Measurements from ENCODE around the gene CENPN. TPM values are rescaled to one million over a fixed set of nuclear protein-coding genes. Genes with fewer than 3 reads are reported as not detected.
A peak's percentile ranks its signal among the peaks of the same experiment; 100 is the strongest.

CENPN gene
- total RNA-seq, 1 donor from 2014 or later, result 27.4 TPM

DNA sequence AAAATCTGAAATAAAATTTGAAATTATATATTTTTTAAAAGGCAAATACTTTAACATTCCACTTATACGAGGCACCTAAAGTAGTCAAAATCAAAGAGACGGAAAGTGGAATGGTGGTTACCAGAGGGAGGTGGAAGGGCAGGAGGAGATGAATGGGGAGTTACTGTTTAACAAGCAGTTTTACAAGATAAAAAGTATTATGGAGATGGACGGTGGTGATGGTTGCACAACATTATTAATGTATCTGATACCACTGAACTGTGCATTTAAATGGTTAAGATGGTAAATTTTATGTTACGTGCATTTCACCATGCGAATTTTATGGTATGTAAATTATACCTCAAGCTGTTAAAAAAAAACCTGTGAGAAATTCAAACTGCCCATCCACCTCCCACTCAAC, 5.7 kb upstream of the CENPN start:
- Mint-ChIP-seq H3K36me3 (ENCODE audit: insufficient read depth) (peaks cover 10% of the 10 kb centered on the region), H3K4me1 (ENCODE audit: low read depth) (peaks cover 29% of the 10 kb centered on the region), H3K4me3 (ENCODE audit: low read depth) (no peak overlapping the region), H3K27ac (no peak overlapping the region), H3K27me3 (no peaks in the 10 kb centered on the region), H3K9me3 (ENCODE audit: low read depth) (peaks cover 12% of the 10 kb centered on the region)
- TF ChIP-seq, protein P1, sequence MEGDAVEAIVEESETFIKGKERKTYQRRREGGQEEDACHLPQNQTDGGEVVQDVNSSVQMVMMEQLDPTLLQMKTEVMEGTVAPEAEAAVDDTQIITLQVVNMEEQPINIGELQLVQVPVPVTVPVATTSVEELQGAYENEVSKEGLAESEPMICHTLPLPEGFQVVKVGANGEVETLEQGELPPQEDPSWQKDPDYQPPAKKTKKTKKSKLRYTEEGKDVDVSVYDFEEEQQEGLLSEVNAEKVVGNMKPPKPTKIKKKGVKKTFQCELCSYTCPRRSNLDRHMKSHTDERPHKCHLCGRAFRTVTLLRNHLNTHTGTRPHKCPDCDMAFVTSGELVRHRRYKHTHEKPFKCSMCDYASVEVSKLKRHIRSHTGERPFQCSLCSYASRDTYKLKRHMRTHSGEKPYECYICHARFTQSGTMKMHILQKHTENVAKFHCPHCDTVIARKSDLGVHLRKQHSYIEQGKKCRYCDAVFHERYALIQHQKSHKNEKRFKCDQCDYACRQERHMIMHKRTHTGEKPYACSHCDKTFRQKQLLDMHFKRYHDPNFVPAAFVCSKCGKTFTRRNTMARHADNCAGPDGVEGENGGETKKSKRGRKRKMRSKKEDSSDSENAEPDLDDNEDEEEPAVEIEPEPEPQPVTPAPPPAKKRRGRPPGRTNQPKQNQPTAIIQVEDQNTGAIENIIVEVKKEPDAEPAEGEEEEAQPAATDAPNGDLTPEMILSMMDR (IDR thresholded peaks at IDR 0.05; ENCODE audit: unreplicated experiment), result no peak
- no peak for DNase-seq (ENCODE audit: low spot score, unreplicated experiment)

DNA sequence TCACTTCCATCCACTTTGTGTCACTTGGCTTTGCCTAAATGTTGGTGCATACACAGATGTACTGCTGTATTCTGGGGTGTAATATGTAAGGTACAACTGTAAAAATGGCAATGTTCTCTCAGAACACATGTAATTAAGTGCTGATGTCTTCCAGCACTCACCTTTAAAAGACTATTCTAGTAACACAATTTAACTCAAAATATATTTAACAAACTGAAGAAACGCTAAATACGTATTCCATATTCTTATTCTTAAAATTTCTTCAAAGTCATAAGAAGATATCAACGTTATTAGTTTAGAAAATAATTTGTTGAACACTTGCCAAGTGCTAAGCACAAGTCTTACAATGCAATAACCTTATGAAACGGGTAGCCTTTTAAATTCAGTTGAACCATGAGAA, 4.0 kb upstream of the CENPN start:
- peak overlapping the region; percentile 73 for H3K27ac Mint-ChIP-seq

DNA sequence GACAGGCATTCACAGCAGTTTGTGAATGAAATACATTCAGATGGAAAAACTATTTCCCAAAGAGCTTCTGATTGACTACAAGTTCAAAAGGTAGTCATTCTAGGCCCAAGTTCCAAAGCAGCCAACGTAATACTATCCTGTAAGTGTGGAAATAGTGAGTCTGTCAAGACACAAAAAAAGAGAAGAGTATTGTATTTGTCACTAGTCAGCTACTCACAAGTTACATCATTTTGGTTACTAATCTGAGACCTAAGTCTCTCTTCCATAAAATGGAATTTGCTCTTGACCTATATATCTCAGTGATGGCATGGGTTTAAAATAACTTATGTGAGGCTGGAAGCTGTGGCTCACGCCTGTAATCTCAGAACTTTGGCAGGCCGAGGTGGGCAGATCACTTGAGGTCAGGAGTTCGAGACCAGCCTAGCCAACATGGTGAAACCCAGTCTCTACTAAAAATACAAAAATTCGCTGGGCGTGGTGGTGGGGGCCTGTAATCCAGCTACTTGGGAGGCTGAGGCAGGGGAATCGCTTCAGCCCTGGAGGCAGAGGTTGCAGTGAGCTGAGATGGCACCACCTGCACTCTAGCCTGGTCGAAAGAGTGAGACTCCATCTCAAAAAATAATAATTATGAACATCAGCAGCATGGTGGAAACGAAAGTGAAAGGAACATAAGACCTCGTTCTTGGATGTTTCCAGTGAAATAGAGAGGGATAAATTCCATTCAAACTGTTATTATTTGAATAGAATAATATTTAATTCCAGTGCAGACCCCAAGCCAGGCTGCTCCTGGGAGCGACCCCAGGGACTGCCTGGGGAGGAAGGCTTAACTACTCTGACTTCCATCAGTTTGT, 3.2 kb upstream of the CENPN start:
- H3K4me1 Mint-ChIP-seq (ENCODE audit: low read depth), result peaks cover 19% of the 10 kb centered on the region
- TF ChIP-seq, protein P1 (IDR thresholded peaks at IDR 0.05; ENCODE audit: unreplicated experiment), result no peak
- H3K4me3 Mint-ChIP-seq (ENCODE audit: low read depth), result no peak overlapping the region
- DNase-seq (ENCODE audit: low spot score, unreplicated experiment), result no peak
- H3K9me3 Mint-ChIP-seq (ENCODE audit: low read depth), result peaks cover 11% of the 10 kb centered on the region
- no peaks in the 10 kb centered on the region for H3K27me3 Mint-ChIP-seq
- H3K27ac Mint-ChIP-seq, result no peak overlapping the region
- peaks cover 8% of the 10 kb centered on the region for H3K36me3 Mint-ChIP-seq (ENCODE audit: insufficient read depth)

More for the DNA sequence above, 4.0 kb upstream of the CENPN start:
- peaks cover 19% of the 10 kb centered on the region for H3K4me1 Mint-ChIP-seq (ENCODE audit: low read depth)
- H3K27me3 Mint-ChIP-seq, result no peaks in the 10 kb centered on the region
- no peak for DNase-seq (ENCODE audit: low spot score, unreplicated experiment)
- TF ChIP-seq, protein P1 (IDR thresholded peaks at IDR 0.05; ENCODE audit: unreplicated experiment), result no peak
- H3K4me3 Mint-ChIP-seq (ENCODE audit: low read depth), result no peak overlapping the region
- H3K9me3 Mint-ChIP-seq (ENCODE audit: low read depth), result peaks cover 12% of the 10 kb centered on the region
- peaks cover 10% of the 10 kb centered on the region for H3K36me3 Mint-ChIP-seq (ENCODE audit: insufficient read depth)

DNA sequence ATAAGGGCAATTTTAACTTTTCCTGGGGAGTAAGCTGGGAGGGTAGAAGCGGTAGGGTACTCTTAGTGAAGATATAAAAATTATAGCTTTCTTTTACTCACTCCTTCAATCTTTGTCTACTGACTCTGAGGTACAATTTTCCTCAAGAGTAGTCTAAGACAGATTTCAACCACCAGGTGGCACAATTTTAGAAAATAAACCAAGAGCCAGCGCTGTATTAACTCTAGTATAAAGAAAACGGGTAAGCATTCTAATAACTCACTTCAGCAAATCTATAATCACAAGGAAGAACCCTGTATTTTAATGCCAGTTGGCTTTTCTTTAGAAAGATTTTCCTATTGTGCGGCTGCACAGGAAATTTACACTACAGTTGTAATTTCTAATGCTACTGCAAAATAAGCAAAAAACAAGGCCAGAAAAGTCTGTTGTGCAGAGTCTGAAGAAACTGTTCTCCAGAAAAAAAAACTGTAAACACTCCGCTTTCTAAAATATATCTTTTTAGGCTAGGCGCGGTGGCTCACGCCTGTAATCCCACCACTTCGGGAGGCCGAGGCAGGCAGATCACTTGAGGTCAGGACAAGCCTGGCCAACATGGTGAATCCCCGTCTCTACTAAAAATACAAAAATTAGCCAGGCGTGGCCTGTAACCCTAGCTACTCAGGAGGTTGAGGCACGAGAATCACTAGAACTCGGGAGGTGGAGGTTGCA, 2.2 kb upstream of the CENPN start:
- no peak for DNase-seq (ENCODE audit: low spot score, unreplicated experiment)
- TF ChIP-seq, protein P1 (IDR thresholded peaks at IDR 0.05; ENCODE audit: unreplicated experiment), result peak; percentile 75
- Mint-ChIP-seq H3K27ac (peak overlapping the region; percentile 90), H3K4me1 (ENCODE audit: low read depth) (peaks cover 19% of the 10 kb centered on the region), H3K9me3 (ENCODE audit: low read depth) (peaks cover 1% of the 10 kb centered on the region), H3K4me3 (ENCODE audit: low read depth) (peak overlapping the region; percentile 70), H3K27me3 (no peaks in the 10 kb centered on the region), H3K36me3 (ENCODE audit: insufficient read depth) (peaks cover 1% of the 10 kb centered on the region)

DNA sequence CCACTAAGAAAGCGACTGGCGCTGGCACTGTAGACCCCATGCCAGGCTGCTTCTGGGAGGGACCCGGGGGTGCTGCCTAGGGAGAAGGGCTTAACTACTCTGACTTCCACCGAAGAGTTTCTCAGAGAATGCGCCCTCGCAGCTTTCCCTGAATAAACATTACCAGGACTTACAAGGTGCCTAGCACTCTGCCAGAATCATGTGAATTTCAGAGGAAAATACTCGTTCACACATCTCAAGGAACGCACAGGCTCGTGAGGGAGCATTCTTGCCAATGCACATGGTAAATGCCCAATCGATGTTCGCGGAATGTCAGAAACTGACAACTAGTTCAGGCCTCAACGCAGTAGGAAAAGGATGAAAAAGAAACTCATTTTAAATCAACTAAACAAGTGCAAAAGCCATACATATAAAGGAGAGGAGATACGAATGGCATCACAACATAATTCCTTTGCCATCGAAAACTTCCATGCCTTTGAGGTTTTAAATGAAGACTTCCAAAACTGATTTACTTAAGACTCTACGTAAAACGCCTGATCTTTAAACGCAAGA, 1.3 kb upstream of the CENPN start:
- DNase-seq (ENCODE audit: low spot score, unreplicated experiment), result peak; percentile 12
- Mint-ChIP-seq H3K36me3 (ENCODE audit: insufficient read depth) (no peaks in the 10 kb centered on the region), H3K27ac (peak overlapping the region; percentile 100), H3K27me3 (no peaks in the 10 kb centered on the region), H3K4me1 (ENCODE audit: low read depth) (peaks cover 19% of the 10 kb centered on the region), H3K9me3 (ENCODE audit: low read depth) (no peaks in the 10 kb centered on the region), H3K4me3 (ENCODE audit: low read depth) (peak overlapping the region; percentile 92)
- TF ChIP-seq, protein P1 (IDR thresholded peaks at IDR 0.05; ENCODE audit: unreplicated experiment), result no peak
